PC-3 (cell line): Measurements from ENCODE around the gene UFD1. TPM values are rescaled to one million over a fixed set of nuclear protein-coding genes. Genes with fewer than 3 reads are reported as not detected.

Source experiments
- ATAC-seq: fragments of 200-7000 bp; cut with Tn5 transposase; 2 replicates; pipeline ENCODE4 v1.9.1; 2020; ENCODE audit warnings: mild to moderate bottlenecking, moderate library complexity
- BruUV-seq: library from RNA; stranded (reverse); fragments of 400-500 nt; replicated peaks from 2 replicates; lab custom pipeline; 2021; lab: Mats Ljungman, UMichigan
- CTCF ChIA-PET: fragments of 300-600 bp; sonication (Branson Sonifier 250); formaldehyde crosslinking; loops from one replicate; lab custom pipeline; 2022; ENCODE audit warnings: antibody characterized with exemption; lab: Charles Lee
- POLR2A ChIA-PET: fragments of 300-600 bp; sonication (Branson Sonifier 250); formaldehyde crosslinking; loops from one replicate; lab custom pipeline; 2022; ENCODE audit warnings: antibody characterized with exemption; ENCODE audit not compliant: unreplicated experiment; lab: Charles Lee
- DNase-seq: peaks from one replicate; pipeline ENCODE4 v3.0.0-alpha.2; 2015
- H2AFZ ChIP-seq: fragments of 300-600 bp; sonication (generic); 2 replicates; pipeline ENCODE4 v1.6.0; 2016; ENCODE audit warnings: antibody characterized with exemption, low read length
- H3F3A ChIP-seq: fragments of 300-600 bp; sonication (generic); one replicate; pipeline ENCODE4 v1.6.0; 2017; ENCODE audit warnings: antibody characterized with exemption, low read length, control low read depth, mild to moderate bottlenecking; ENCODE audit not compliant: unreplicated experiment
- H3K27ac ChIP-seq: fragments of 300-600 bp; sonication (generic); 2 replicates; pipeline ENCODE4 v1.5.1; 2016; ENCODE audit warnings: mild to moderate bottlenecking, low read length
- H3K27me3 ChIP-seq: fragments of 300-600 bp; sonication (generic); 2 replicates; pipeline ENCODE4 v1.6.1; 2016; ENCODE audit warnings: low read length, mixed read lengths
- H3K36me3 ChIP-seq: fragments of 300-600 bp; sonication (generic); 2 replicates; pipeline ENCODE4 v1.6.1; 2016; ENCODE audit warnings: low read depth, mixed run types, low read length, mixed read lengths
- H3K4me1 ChIP-seq: fragments of 300-600 bp; sonication (generic); 2 replicates; pipeline ENCODE4 v1.5.1; 2016; ENCODE audit warnings: low read length; ENCODE audit not compliant: insufficient read depth
- H3K4me2 ChIP-seq: fragments of 300-600 bp; sonication (generic); 2 replicates; pipeline ENCODE4 v1.6.0; 2016; ENCODE audit warnings: low read length
- H3K4me3 ChIP-seq: fragments of 300-600 bp; sonication (generic); 2 replicates; pipeline ENCODE4 v1.5.1; 2016; ENCODE audit warnings: mild to moderate bottlenecking, low read length, mixed read lengths
- H3K79me2 ChIP-seq: fragments of 300-600 bp; sonication (generic); 2 replicates; pipeline ENCODE4 v1.6.1; 2017; ENCODE audit warnings: low read length, mixed read lengths
- H3K9ac ChIP-seq: fragments of 300-600 bp; sonication (generic); 2 replicates; pipeline ENCODE4 v1.6.0; 2016; ENCODE audit warnings: mild to moderate bottlenecking, low read length
- H3K9me2 ChIP-seq: fragments of 300-600 bp; sonication (generic); replicated peaks from 2 replicates; pipeline ENCODE4 v1.6.1; 2016; ENCODE audit warnings: mixed run types, low read length, mixed read lengths
- H3K9me3 ChIP-seq: fragments of 300-600 bp; sonication (generic); 2 replicates; pipeline ENCODE4 v1.6.1; 2016; ENCODE audit warnings: low read length, mixed read lengths
- H4K20me1 ChIP-seq: fragments of 300-600 bp; sonication (generic); 2 replicates; pipeline ENCODE4 v1.6.1; 2016; ENCODE audit warnings: low read length, mixed read lengths
- EZH2 ChIP-seq: fragments of 300-600 bp; sonication (generic); IDR thresholded peaks from one replicate; pipeline ENCODE4 v1.6.1; 2017; ENCODE audit warnings: antibody characterized with exemption, mild to moderate bottlenecking, low read length; ENCODE audit not compliant: unreplicated experiment
- EZH2phosphoT487 ChIP-seq: fragments of 300-600 bp; sonication (generic); IDR thresholded peaks from 2 replicates; pipeline ENCODE4 v1.6.1; 2018; ENCODE audit warnings: mild to moderate bottlenecking, antibody characterized with exemption, low read length, borderline replicate concordance
- intact Hi-C: fragments of 100-400 bp; cut with micrococcal nuclease; formaldehyde crosslinking; loops from 2 replicates; pipeline ENCODE4 v1.9.0; 2023
- total RNA-seq: library from RNA; depleted of rRNA; stranded (reverse); fragments of >200 nt; gene quantifications from 2 replicates; pipeline ENCODE4 v1.2.3, GENCODE V29; 2014
- TF ChIP-seq, protein P1 (sequence below): fragments of 300-600 bp; sonication (generic); conservative IDR thresholded peaks from 2 replicates; pipeline ENCODE4 v1.5.1; 2017; ENCODE audit warnings: antibody characterized with exemption, low read depth, mild to moderate bottlenecking, low read length

Gene UFD1
- total RNA-seq, 1 experiment from 2014 or later: 92.6 TPM

DNA sequence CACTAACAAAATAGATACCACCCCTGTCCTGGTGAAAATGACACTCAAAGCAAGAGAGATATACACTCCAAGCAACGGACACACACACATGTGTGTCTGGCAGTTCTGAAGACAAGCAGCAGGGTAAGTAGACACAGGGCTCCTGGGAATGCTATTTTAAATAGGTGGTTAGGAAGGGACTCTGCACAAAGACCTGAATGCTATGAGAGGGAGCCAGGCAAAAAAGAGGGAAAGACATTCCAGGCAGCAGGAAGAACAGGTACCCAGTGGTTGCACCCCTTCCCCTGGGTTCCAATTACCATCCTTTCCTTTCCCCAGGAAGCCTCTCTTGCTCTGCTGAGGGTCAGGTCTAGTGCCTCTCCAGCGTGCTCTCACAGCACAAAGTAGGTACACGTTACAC, 3.0 kb downstream of the UFD1 start:
- intact Hi-C loops: loop anchor here (5.0 kb wide), 1 partner anchor 174 kb away; no protein-coding TSS in a partner anchor
- H3K9ac ChIP-seq: no peak overlapping the region
- CTCF ChIA-PET: no interaction called here
- no peak for DNase-seq
- BruUV-seq: no TSS peak
- peaks cover 11% of the 10 kb centered on the region for H3K4me1 ChIP-seq
- no peak overlapping the region for H3K27ac ChIP-seq
- no peak overlapping the region for H3K4me3 ChIP-seq
- ATAC-seq: no peak
- no peaks in the 10 kb centered on the region for H3F3A ChIP-seq
- no peak overlapping the region for H2AFZ ChIP-seq
- peaks cover 29% of the 10 kb centered on the region for H3K36me3 ChIP-seq
- H3K4me2 ChIP-seq: no peak overlapping the region
- no peaks in the 10 kb centered on the region for H3K9me2 ChIP-seq
- no peaks in the 10 kb centered on the region for H3K9me3 ChIP-seq
- peaks cover 29% of the 10 kb centered on the region for H4K20me1 ChIP-seq
- no peak for TF ChIP-seq EZH2
- TF ChIP-seq, protein P1, sequence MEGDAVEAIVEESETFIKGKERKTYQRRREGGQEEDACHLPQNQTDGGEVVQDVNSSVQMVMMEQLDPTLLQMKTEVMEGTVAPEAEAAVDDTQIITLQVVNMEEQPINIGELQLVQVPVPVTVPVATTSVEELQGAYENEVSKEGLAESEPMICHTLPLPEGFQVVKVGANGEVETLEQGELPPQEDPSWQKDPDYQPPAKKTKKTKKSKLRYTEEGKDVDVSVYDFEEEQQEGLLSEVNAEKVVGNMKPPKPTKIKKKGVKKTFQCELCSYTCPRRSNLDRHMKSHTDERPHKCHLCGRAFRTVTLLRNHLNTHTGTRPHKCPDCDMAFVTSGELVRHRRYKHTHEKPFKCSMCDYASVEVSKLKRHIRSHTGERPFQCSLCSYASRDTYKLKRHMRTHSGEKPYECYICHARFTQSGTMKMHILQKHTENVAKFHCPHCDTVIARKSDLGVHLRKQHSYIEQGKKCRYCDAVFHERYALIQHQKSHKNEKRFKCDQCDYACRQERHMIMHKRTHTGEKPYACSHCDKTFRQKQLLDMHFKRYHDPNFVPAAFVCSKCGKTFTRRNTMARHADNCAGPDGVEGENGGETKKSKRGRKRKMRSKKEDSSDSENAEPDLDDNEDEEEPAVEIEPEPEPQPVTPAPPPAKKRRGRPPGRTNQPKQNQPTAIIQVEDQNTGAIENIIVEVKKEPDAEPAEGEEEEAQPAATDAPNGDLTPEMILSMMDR: no peak
- TF ChIP-seq EZH2phosphoT487: no peak
- POLR2A ChIA-PET: no interaction called here
- H3K27me3 ChIP-seq: no peaks in the 10 kb centered on the region
- H3K79me2 ChIP-seq: peaks cover 76% of the 10 kb centered on the region

DNA sequence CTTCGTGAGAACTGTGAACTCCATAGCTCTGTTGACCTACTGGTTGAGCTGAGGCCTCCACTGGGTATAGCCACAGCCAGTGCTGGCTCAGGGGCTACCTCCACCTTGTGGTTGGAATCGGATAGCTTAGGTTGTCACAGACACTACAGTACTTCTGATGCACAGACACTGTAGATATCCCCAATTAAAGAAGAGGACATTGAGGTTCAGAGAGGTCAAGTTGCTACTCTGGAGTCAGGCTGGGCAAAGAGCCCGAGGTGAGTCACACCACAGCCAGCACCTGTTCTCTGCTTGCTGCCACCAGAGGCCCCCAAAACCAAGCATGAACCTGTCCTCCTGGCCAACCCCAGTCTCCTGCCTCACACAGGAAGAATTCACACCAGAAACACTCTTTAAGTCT, 5.4 kb downstream of the UFD1 start:
- no peaks in the 10 kb centered on the region for H3K9me2 ChIP-seq
- no peak overlapping the region for H3K27ac ChIP-seq
- H3F3A ChIP-seq: no peaks in the 10 kb centered on the region
- no peak overlapping the region for H3K4me2 ChIP-seq
- no peaks in the 10 kb centered on the region for H3K9me3 ChIP-seq
- intact Hi-C loops: no loop called here
- no TSS peak for BruUV-seq
- DNase-seq: no peak
- H2AFZ ChIP-seq: no peak overlapping the region
- H3K4me3 ChIP-seq: no peak overlapping the region
- no peaks in the 10 kb centered on the region for H3K27me3 ChIP-seq
- H3K9ac ChIP-seq: no peak overlapping the region
- TF ChIP-seq EZH2phosphoT487: no peak
- H4K20me1 ChIP-seq: peaks cover 28% of the 10 kb centered on the region
- CTCF ChIA-PET: no interaction called here
- POLR2A ChIA-PET: no interaction called here
- H3K79me2 ChIP-seq: peaks cover 59% of the 10 kb centered on the region
- peaks cover 45% of the 10 kb centered on the region for H3K36me3 ChIP-seq
- peak; percentile 43 for ATAC-seq
- peaks cover 6% of the 10 kb centered on the region for H3K4me1 ChIP-seq

DNA sequence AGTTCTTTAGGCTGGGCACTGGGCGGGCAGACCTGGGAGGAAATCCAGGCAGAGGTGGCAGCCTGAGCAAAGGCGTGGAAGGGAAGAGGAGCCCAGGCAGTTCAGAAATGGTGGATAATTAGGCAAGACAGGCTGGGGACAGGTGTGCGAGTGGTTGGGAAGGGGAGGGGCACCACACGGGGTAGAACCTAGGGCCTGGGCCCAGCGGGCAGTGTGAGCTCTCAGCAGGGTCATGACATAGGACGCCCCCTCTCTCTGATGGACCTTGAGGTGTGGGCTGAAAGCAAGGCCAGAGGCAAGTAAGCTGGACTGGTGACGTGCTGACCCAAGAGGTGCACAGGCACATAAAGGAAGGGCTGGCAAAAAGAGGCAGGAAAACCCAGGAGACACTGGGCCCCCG, 6.8 kb downstream of the UFD1 start:
- Histone ChIP-seq H4K20me1 (peaks cover 17% of the 10 kb centered on the region), H3K9me3 (no peaks in the 10 kb centered on the region), H2AFZ (no peak overlapping the region), H3K27ac (no peak overlapping the region), H3K9me2 (no peaks in the 10 kb centered on the region), H3K27me3 (no peaks in the 10 kb centered on the region), H3K4me3 (no peak overlapping the region), H3K4me2 (no peak overlapping the region), H3K4me1 (peaks cover 3% of the 10 kb centered on the region), H3K36me3 (peaks cover 58% of the 10 kb centered on the region), H3F3A (no peaks in the 10 kb centered on the region), H3K79me2 (peaks cover 45% of the 10 kb centered on the region), H3K9ac (no peak overlapping the region)
- TF ChIP-seq, protein P1: no peak
- TF ChIP-seq EZH2phosphoT487 (no peak), EZH2 (no peak)
- intact Hi-C loops: no loop called here
- CTCF ChIA-PET: no interaction called here
- no peak for ATAC-seq
- POLR2A ChIA-PET: no interaction called here
- DNase-seq: no peak
- no TSS peak for BruUV-seq
